OCI-LY7 (cell line): ENCODE measurements around the gene S100A7.

Experiments used
- EZH2phosphoT487 ChIP-seq: fragments of 200-600 bp; sonication (generic); IDR thresholded peaks from 2 replicates; pipeline ENCODE4 v1.6.1; 2018; ENCODE audit warnings: low read depth, borderline replicate concordance, mild to moderate bottlenecking, mixed run types, antibody characterized with exemption, low read length, moderate library complexity, mixed read lengths
- TF ChIP-seq, protein P1 (sequence below): fragments of 200-600 bp; sonication (generic); conservative IDR thresholded peaks from 2 replicates; pipeline ENCODE4 v1.5.1; 2014; ENCODE audit warnings: mild to moderate bottlenecking, antibody characterized with exemption, low read length, moderate library complexity, mixed read lengths

GRCh38 chr1:153431002-153431401 is 29.4 kb downstream of the S100A7 start:
- TF ChIP-seq, protein P1, sequence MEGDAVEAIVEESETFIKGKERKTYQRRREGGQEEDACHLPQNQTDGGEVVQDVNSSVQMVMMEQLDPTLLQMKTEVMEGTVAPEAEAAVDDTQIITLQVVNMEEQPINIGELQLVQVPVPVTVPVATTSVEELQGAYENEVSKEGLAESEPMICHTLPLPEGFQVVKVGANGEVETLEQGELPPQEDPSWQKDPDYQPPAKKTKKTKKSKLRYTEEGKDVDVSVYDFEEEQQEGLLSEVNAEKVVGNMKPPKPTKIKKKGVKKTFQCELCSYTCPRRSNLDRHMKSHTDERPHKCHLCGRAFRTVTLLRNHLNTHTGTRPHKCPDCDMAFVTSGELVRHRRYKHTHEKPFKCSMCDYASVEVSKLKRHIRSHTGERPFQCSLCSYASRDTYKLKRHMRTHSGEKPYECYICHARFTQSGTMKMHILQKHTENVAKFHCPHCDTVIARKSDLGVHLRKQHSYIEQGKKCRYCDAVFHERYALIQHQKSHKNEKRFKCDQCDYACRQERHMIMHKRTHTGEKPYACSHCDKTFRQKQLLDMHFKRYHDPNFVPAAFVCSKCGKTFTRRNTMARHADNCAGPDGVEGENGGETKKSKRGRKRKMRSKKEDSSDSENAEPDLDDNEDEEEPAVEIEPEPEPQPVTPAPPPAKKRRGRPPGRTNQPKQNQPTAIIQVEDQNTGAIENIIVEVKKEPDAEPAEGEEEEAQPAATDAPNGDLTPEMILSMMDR: no peak
- TF ChIP-seq EZH2phosphoT487: no peak
